ENCODE data around the gene CFAP100. TPM values are rescaled to one million over a fixed set of nuclear protein-coding genes. Genes with fewer than 3 reads are reported as not detected.

Gene CFAP100
- total RNA-seq, 1 experiment from 2014 or later = not detected

DNA sequence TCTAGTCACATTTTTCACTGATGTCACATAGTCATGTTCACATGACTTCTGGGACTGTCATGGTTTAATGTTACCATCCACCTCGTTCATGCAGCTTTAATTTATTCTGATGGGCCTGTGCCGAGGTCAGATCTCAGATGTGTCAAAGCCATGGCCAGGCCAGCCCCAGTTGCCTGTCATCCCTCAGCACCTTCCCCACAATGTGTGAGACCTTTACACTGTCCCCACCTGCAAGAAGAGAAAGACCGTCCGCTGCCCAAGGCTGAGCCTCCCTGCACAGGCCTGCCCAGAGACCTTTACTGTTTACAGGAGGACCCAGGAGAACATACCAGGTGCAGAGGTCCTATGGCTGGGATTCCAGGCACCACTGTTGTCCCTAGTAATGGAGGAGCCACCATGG, 24.7 kb upstream of the CFAP100 start:
- Histone ChIP-seq H3K27ac (ENCODE audit: low read depth, low read length) (no peak overlapping the region), H3K27me3 (ENCODE audit: insufficient read depth, low read length) (no peaks in the 10 kb centered on the region), H3K9me3 (ENCODE audit: control insufficient read depth in 1 of 2, insufficient read depth in 1 of 2, low read depth in 1 of 2, low read length in 2 of 2) (no peaks in the 10 kb centered on the region), H2AFZ (ENCODE audit: low read depth, low read length, poor library complexity, severe bottlenecking) (no peak overlapping the region), H3K4me1 (ENCODE audit: control insufficient read depth in 1 of 2, insufficient read depth in 2 of 2, low read length in 2 of 2) (no peaks in the 10 kb centered on the region), H3K4me3 (replicated peaks in 1 of 2; ENCODE audit: low read depth in 1 of 2, low read length in 2 of 2) (no peak overlapping the region), H3K36me3 (ENCODE audit: control insufficient read depth in 1 of 2, insufficient read depth in 2 of 2, low read length in 2 of 2) (no peaks in the 10 kb centered on the region), H3K79me2 (ENCODE audit: insufficient read depth, low read length) (no peaks in the 10 kb centered on the region), H3K4me2 (ENCODE audit: low read length) (no peak overlapping the region), H3K9me2 (ENCODE audit: insufficient read depth) (no peaks in the 10 kb centered on the region), H4K20me1 (ENCODE audit: insufficient read depth) (no peaks in the 10 kb centered on the region), H3K9ac (ENCODE audit: low read length) (no peak overlapping the region)
- ChIA-PET RAD21 (ENCODE audit: low non-redundant PET in 1 of 2, low total read pairs in 2 of 2, uncharacterized antibody in 2 of 2, unreplicated experiment in 2 of 2) (no interaction called here), CTCF (no interaction called here), POLR2A (no interaction called here)
- no TSS peak for BruUV-seq (replicated peaks)
- TF ChIP-seq ZFX (IDR thresholded peaks at IDR 0.05) (no peak), ELF1 (IDR thresholded peaks at IDR 0.05; ENCODE audit: borderline replicate concordance, low read depth) (no peak), SIN3A (IDR thresholded peaks at IDR 0.05; ENCODE audit: low read depth) (no peak), YY1 (IDR thresholded peaks at IDR 0.05; ENCODE audit: extremely low read depth, insufficient replicate concordance, low read depth, low read length) (no peak), RAD21 (IDR thresholded peaks at IDR 0.05; ENCODE audit: low read depth) (no peak), JUND (IDR thresholded peaks at IDR 0.05) (no peak), FOSL1 (IDR thresholded peaks at IDR 0.05; ENCODE audit: low read depth) (no peak), CEBPB (IDR thresholded peaks at IDR 0.05; ENCODE audit: low read depth) (no peak), POLR2A (IDR thresholded peaks at IDR 0.05; ENCODE audit: borderline replicate concordance, extremely low read depth, insufficient read depth, insufficient read length) (no peak), EGR1 (IDR thresholded peaks at IDR 0.05; ENCODE audit: low read depth) (no peak), SRF (IDR thresholded peaks at IDR 0.05; ENCODE audit: low read depth) (no peak), EZH2 (IDR thresholded peaks at IDR 0.05) (no peak), TCF7L2 (IDR thresholded peaks at IDR 0.05; ENCODE audit: borderline replicate concordance, extremely low read depth, insufficient read depth, insufficient read length) (no peak)
- TF ChIP-seq, protein P1, sequence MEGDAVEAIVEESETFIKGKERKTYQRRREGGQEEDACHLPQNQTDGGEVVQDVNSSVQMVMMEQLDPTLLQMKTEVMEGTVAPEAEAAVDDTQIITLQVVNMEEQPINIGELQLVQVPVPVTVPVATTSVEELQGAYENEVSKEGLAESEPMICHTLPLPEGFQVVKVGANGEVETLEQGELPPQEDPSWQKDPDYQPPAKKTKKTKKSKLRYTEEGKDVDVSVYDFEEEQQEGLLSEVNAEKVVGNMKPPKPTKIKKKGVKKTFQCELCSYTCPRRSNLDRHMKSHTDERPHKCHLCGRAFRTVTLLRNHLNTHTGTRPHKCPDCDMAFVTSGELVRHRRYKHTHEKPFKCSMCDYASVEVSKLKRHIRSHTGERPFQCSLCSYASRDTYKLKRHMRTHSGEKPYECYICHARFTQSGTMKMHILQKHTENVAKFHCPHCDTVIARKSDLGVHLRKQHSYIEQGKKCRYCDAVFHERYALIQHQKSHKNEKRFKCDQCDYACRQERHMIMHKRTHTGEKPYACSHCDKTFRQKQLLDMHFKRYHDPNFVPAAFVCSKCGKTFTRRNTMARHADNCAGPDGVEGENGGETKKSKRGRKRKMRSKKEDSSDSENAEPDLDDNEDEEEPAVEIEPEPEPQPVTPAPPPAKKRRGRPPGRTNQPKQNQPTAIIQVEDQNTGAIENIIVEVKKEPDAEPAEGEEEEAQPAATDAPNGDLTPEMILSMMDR (IDR thresholded peaks at IDR 0.05 in 2 of 3, conservative IDR thresholded peaks at IDR 0.05 in 1 of 3; ENCODE audit: borderline replicate concordance in 1 of 3, insufficient read depth in 1 of 3, low read depth in 2 of 3, low read length in 2 of 3) = no peak
- TF ChIP-seq, protein P2, sequence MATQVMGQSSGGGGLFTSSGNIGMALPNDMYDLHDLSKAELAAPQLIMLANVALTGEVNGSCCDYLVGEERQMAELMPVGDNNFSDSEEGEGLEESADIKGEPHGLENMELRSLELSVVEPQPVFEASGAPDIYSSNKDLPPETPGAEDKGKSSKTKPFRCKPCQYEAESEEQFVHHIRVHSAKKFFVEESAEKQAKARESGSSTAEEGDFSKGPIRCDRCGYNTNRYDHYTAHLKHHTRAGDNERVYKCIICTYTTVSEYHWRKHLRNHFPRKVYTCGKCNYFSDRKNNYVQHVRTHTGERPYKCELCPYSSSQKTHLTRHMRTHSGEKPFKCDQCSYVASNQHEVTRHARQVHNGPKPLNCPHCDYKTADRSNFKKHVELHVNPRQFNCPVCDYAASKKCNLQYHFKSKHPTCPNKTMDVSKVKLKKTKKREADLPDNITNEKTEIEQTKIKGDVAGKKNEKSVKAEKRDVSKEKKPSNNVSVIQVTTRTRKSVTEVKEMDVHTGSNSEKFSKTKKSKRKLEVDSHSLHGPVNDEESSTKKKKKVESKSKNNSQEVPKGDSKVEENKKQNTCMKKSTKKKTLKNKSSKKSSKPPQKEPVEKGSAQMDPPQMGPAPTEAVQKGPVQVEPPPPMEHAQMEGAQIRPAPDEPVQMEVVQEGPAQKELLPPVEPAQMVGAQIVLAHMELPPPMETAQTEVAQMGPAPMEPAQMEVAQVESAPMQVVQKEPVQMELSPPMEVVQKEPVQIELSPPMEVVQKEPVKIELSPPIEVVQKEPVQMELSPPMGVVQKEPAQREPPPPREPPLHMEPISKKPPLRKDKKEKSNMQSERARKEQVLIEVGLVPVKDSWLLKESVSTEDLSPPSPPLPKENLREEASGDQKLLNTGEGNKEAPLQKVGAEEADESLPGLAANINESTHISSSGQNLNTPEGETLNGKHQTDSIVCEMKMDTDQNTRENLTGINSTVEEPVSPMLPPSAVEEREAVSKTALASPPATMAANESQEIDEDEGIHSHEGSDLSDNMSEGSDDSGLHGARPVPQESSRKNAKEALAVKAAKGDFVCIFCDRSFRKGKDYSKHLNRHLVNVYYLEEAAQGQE (IDR thresholded peaks at IDR 0.05; ENCODE audit: low read depth) = no peak
- TF ChIP-seq, protein P3, sequence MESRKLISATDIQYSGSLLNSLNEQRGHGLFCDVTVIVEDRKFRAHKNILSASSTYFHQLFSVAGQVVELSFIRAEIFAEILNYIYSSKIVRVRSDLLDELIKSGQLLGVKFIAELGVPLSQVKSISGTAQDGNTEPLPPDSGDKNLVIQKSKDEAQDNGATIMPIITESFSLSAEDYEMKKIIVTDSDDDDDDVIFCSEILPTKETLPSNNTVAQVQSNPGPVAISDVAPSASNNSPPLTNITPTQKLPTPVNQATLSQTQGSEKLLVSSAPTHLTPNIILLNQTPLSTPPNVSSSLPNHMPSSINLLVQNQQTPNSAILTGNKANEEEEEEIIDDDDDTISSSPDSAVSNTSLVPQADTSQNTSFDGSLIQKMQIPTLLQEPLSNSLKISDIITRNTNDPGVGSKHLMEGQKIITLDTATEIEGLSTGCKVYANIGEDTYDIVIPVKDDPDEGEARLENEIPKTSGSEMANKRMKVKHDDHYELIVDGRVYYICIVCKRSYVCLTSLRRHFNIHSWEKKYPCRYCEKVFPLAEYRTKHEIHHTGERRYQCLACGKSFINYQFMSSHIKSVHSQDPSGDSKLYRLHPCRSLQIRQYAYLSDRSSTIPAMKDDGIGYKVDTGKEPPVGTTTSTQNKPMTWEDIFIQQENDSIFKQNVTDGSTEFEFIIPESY (IDR thresholded peaks at IDR 0.05; ENCODE audit: extremely low read depth, insufficient replicate concordance, low read length) = no peak
- TF ChIP-seq, protein P4, sequence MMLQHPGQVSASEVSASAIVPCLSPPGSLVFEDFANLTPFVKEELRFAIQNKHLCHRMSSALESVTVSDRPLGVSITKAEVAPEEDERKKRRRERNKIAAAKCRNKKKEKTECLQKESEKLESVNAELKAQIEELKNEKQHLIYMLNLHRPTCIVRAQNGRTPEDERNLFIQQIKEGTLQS (IDR thresholded peaks at IDR 0.05) = no peak
- intact Hi-C loops (cut with micrococcal nuclease) = no loop called here
- ATAC-seq (no peak), DNase-seq (ENCODE audit: low read depth, low spot score) (no peak)
